ENCODE results near the gene MAGEH1.

MAGEH1 gene

GRCh38 chrX:55490974-55491373 lies 39.0 kb downstream of the MAGEH1 start:
- DNase-seq = no peak
